Subcutaneous abdominal adipose tissue (tissue), 5 donors: ENCODE results near the gene SPATA31E1.
"Not testable (repeated sequence)": the region's sequence is repeated elsewhere in the genome, so short reads cannot be mapped to it uniquely, and the experiment has no call there.

ENCODE experiments used
- H3K27ac ChIP-seq: one replicate; pipeline ENCODE4 v1.7.0; 2013; ENCODE audit warnings: low read depth, mild to moderate bottlenecking, inconsistent platforms, low read length, moderate library complexity
- H3K27me3 ChIP-seq, 5 donors: one replicate each; pipeline ENCODE4 v1.7.0; 2013; ENCODE audit warnings: low read length in 5 of 5, inconsistent platforms in 1 of 5; ENCODE audit not compliant: control insufficient read depth in 5 of 5, insufficient read depth in 4 of 5
- H3K36me3 ChIP-seq, 5 donors: one replicate each; pipeline ENCODE4 v1.7.0; 2013; ENCODE audit warnings: low read length in 5 of 5; ENCODE audit not compliant: control insufficient read depth in 5 of 5, insufficient read depth in 5 of 5
- H3K4me1 ChIP-seq, 5 donors: one replicate each; pipeline ENCODE4 v1.7.0; 2013; ENCODE audit warnings: low read length in 5 of 5, mild to moderate bottlenecking in 3 of 5, moderate library complexity in 1 of 5; ENCODE audit not compliant: control insufficient read depth in 5 of 5, insufficient read depth in 5 of 5
- H3K4me3 ChIP-seq, 5 donors: one replicate each; pipeline ENCODE4 v1.7.0; 2013; ENCODE audit warnings: low read length in 5 of 5, low read depth in 1 of 5
- H3K9ac ChIP-seq, 5 donors: one replicate each; pipeline ENCODE4 v1.7.0; 2013; ENCODE audit warnings: low read length in 5 of 5, mild to moderate bottlenecking in 4 of 5, moderate library complexity in 3 of 5
- H3K9me3 ChIP-seq, 5 donors: one replicate each; pipeline ENCODE4 v1.7.0; 2013; ENCODE audit warnings: low read length in 5 of 5; ENCODE audit not compliant: control insufficient read depth in 5 of 5
- donor health status: healthy.
- donor health status: healthy.
- donor health status: healthy.
- donor health status: healthy.
- donor health status: healthy.

The SPATA31E1 gene

DNA sequence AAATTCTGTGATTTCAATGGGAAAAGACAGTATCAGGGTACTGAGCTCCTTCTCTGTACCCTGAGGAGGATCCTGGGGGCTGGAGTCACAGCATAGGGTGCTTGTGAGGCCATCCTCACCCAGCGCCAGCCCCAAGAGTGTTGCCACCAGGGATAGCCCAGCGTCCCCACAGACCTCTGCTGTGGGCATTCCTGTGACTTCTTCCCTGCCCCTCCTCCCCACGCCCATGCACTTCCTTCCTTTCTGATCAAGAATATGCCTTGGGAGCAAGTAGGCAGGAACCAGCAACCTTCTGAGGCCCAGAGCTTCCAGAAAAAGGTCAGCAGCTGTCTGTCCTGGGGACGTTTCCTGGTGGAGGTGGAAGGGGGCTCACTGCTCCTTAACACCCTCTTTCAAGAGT, 31.5 kb upstream of the SPATA31E1 start:
- H3K36me3 ChIP-seq, H3K4me3 ChIP-seq, H3K9me3 ChIP-seq, H3K27ac ChIP-seq, H3K4me1 ChIP-seq, H3K9ac ChIP-seq, H3K27me3 ChIP-seq: not testable (repeated sequence)

DNA sequence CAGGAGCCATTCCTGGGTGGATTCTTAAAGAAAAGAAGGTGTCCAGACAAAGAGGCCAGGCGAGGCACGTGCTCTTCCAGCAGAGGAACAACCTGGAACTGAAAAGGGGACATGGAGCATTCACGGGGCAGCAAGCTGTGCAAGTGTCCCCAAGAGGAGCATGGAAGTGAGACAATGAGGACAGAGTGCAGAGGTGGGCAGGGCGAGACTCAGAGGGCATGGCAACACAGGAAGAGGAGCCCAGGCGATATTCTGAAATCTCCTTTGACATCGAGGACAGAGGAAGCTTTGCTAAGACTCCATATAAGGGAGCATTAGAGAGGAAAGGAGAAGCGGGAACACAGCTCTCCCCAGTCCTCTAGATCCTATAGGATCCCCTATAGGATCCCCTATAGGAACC, 29.4 kb upstream of the SPATA31E1 start:
- H3K27ac ChIP-seq, result no peak overlapping the region
- H3K4me1 ChIP-seq, result no peaks in the 10 kb centered on the region
- no peaks in the 10 kb centered on the region for H3K36me3 ChIP-seq
- H3K27me3 ChIP-seq, result no peaks in the 10 kb centered on the region
- H3K9ac ChIP-seq, result no peak overlapping the region
- H3K9me3 ChIP-seq, result peaks cover 0 to 4% (median 0%) of the 10 kb centered on the region in 5 donors
- no peak overlapping the region for H3K4me3 ChIP-seq

DNA sequence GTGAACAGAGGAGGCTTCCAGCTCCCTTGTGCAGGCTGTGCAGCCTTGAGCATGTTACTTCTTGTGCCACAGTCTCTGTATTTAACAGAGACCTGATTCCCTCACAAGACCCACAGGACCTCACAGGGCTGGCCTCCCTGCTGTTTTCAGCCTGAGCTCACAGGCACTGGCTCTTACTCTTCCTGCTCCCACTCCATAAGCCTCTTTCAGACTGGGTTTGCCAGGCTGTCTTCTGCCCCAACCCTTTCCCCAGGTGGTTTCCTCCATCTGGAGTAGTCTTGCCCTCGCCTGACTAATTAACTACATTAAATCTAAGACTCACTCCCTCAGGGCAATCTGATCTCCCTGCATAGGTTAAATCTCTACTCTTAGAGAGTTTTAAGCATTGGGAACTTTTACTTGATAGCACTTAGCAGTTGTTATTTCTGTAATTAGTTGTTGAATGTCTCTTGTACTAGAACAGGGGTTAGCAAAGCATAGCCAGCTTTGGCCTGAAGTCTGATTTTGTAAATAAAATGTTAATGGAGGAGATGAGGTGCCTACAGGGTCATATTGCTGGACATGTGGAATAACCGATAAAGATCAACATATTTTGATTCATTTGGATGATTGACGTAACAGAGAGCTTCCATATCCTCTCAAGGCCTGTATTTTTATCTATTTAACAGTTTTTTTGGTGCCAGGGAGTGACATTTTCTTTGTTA, 28.6 kb upstream of the SPATA31E1 start:
- H3K36me3 ChIP-seq, result no peaks in the 10 kb centered on the region
- peaks cover 0 to 4% (median 0%) of the 10 kb centered on the region in 5 donors for H3K9me3 ChIP-seq
- H3K4me3 ChIP-seq, result no peak overlapping the region
- no peaks in the 10 kb centered on the region for H3K4me1 ChIP-seq
- no peak overlapping the region for H3K27ac ChIP-seq
- H3K9ac ChIP-seq, result no peak overlapping the region
- no peaks in the 10 kb centered on the region for H3K27me3 ChIP-seq

DNA sequence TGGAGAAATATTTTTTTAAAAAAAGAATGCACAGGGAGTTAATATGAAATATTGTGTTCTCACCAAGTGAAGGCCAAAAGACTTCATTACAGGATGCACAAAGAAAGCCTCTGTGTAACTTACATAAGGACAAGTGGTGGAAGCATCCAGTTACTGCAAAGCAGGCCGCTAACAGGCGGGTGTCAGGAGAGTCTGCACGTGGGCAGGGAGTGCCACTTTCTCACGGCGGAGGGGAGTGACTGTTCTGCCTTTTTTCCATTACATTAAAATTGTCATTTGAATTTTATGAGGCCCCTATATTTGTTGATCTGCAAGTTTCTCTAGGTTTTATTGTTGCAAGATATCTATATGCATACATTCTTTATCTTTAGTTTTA, 28.1 kb upstream of the SPATA31E1 start:
- Histone ChIP-seq H3K9me3 (peaks cover 0 to 4% (median 3%) of the 10 kb centered on the region in 5 donors), H3K4me3 (no peak overlapping the region), H3K27me3 (no peaks in the 10 kb centered on the region), H3K4me1 (no peaks in the 10 kb centered on the region), H3K9ac (no peak overlapping the region), H3K27ac (no peak overlapping the region), H3K36me3 (no peaks in the 10 kb centered on the region)

DNA sequence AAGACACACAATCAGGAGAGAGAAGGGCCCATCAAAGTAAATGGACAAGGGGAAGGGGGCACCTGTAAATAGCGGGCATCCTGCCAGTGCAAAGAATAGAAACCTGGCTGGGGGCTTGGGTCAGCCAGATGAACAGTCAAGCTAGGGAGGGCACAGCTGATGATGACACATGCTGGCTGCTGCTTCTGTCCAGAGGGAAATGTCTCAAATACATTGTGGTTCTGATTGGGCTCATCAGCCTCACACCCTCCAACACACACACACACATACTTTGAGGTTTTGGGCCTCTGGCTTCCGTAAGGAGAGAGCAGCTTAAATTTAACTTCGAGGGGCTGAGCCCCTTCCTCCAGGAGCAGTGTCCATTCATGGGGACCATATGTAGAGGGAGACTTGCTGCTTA, 27.6 kb upstream of the SPATA31E1 start:
- H3K27ac ChIP-seq, result no peak overlapping the region
- peaks cover 0 to 7% (median 4%) of the 10 kb centered on the region in 5 donors for H3K9me3 ChIP-seq

DNA sequence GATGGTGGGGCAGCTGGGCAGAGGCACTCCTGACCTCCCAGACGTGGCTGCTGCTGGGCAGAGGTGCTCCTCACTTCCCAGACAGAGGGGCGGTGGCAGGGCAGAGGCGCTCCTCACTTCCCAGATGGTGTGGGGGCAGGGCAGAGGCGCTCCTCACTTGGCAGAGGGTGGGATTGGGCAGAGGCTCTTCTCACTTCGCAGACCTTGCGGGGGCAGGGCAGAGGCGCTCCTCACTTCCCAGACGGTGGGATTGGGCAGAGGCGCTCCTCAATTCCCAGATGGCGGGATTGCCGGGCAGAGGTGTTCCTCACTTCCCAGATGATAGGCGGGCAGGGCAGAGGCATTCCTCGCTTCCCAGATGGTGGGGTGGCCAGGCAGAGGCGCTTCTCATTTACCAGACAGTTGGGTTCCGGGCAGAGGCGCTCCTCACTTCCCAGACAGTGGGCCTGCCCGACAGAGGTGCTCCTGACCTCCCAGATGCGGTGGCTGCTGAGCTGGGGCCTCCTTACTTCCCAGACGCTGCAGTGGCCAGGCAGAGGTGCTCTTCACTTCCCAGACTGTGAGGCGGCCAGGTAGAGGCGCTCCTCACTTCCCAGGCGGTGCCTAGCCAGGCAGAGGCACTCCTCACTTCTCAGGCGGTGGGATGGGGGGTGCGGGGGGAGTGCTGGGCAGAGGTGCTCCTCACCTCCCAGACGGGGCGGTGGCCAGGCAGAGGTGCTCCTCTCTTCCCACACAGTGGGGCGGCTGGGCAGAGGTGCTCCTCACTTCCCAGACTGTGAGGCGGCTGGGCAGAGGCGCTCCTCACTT, 25.3 kb upstream of the SPATA31E1 start:
- H3K4me1 ChIP-seq, result no peaks in the 10 kb centered on the region
- H3K36me3 ChIP-seq, result no peaks in the 10 kb centered on the region
- H3K9ac ChIP-seq, result no peak overlapping the region
- peaks cover 0 to 25% (median 4%) of the 10 kb centered on the region in 5 donors for H3K9me3 ChIP-seq
- no peak overlapping the region for H3K4me3 ChIP-seq
- H3K27ac ChIP-seq, result no peak overlapping the region
- no peaks in the 10 kb centered on the region for H3K27me3 ChIP-seq

More for the DNA sequence above, 27.6 kb upstream of the SPATA31E1 start:
- Histone ChIP-seq H3K4me3 (no peak overlapping the region), H3K9ac (no peak overlapping the region), H3K36me3 (no peaks in the 10 kb centered on the region), H3K27me3 (no peaks in the 10 kb centered on the region), H3K4me1 (no peaks in the 10 kb centered on the region)

DNA sequence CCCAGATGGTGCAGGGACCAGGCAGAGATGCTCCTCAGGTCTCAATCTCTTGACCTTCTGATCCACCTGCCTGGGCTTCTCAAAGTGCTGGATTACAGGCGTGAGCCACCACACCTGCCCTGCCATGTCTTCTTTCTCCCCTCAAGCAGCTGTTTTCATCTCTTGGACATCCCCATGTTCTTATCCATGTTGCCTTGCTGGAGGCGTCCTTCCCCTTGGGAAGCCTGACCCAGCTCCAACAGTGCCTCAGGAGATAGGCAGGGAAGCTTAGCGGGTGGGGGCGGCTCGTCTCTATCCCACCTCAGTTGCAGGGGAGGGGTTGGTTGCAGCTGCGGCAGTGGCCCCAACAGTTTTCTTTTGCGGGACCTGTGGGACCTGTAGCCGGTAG, 24.7 kb upstream of the SPATA31E1 start:
- Histone ChIP-seq H3K36me3 (no peaks in the 10 kb centered on the region), H3K9ac (no peak overlapping the region), H3K27ac (no peak overlapping the region)

DNA sequence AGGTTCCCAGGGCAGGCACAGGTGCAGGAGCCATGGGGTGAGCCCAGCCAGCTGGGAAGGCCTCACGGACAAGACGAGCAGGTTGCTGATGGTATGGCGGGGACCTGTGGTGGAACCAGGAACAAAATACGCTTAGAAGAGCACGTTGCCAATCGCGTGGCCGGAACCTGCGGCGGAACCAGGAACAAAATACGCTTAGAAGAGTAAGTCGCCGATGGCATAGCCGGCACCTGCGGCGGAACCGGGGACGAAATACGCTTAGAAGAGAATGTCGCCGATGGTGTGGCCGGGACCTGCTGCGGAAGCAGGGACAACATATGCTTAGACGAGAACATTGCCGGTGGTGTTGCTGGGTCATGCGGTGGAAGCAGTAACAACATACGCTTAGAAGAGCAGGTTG, 23.5 kb upstream of the SPATA31E1 start:
- Histone ChIP-seq H3K4me1 (no peaks in the 10 kb centered on the region), H3K36me3 (no peaks in the 10 kb centered on the region), H3K4me3 (no peak overlapping the region), H3K27ac (no peak overlapping the region), H3K9ac (no peak overlapping the region), H3K9me3 (peaks cover 0 to 30% (median 4%) of the 10 kb centered on the region in 5 donors), H3K27me3 (no peaks in the 10 kb centered on the region)

More for the DNA sequence above, 24.7 kb upstream of the SPATA31E1 start:
- H3K27me3 ChIP-seq, result no peaks in the 10 kb centered on the region
- no peaks in the 10 kb centered on the region for H3K4me1 ChIP-seq
- no peak overlapping the region for H3K4me3 ChIP-seq
- H3K9me3 ChIP-seq, result peaks cover 0 to 30% (median 4%) of the 10 kb centered on the region in 5 donors

DNA sequence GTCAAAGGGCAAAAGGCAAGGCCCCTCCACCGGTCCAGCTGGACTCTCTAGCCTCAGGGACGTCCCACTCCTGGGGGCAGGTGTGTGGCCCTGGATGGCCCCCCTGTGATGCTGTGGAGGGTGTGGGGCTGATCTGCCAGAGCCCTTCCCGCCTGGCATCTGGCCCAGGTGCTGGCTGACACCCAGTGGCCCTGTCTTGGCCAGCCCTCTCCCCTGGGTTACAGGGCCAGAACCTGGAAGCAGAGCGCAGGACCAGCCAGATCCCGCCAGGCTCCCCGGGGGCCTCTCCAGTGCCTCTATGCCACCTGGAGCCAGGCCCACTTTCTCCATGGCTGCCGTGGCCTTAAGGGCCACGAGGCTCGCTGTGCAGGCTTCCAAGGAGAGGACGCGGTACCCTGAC, 22.9 kb upstream of the SPATA31E1 start:
- Histone ChIP-seq H3K4me3 (no peak overlapping the region), H3K4me1 (no peaks in the 10 kb centered on the region), H3K27ac (no peak overlapping the region), H3K27me3 (no peaks in the 10 kb centered on the region), H3K36me3 (no peaks in the 10 kb centered on the region), H3K9me3 (peaks cover 0 to 30% (median 4%) of the 10 kb centered on the region in 5 donors), H3K9ac (no peak overlapping the region)

DNA sequence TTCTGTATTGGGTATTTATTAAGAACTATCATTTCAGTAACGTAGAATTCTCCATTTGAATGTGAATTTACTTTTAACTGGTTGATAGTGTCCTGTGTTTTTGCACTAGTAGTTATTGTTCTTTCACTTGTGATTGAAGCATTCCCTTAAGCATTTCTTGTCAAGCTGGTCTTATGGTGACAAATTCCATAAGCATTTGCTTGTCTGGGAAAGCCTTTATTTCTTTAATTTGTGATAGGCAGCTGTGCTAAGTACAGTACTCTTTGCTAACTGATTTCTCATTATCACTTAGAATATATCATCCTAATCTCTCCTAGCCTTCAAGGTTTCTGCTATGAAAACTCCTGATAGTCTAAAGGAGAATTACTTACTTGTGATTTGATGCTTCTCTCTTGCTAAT, 21.3 kb upstream of the SPATA31E1 start:
- no peak overlapping the region for H3K27ac ChIP-seq
- H3K4me3 ChIP-seq, result no peak overlapping the region
- no peaks in the 10 kb centered on the region for H3K4me1 ChIP-seq
- no peaks in the 10 kb centered on the region for H3K36me3 ChIP-seq
- no peaks in the 10 kb centered on the region for H3K27me3 ChIP-seq
- no peak overlapping the region for H3K9ac ChIP-seq
- peaks cover 0 to 30% (median 4%) of the 10 kb centered on the region in 5 donors for H3K9me3 ChIP-seq
